HG03103 (cell line): Measurements from ENCODE around the gene DALRD3.
A peak's percentile ranks its signal among the peaks of the same experiment; 100 is the strongest.

Source experiments
- ATAC-seq: cut with Tn5 transposase; IDR thresholded peaks from one replicate; pipeline ENCODE4 v1.9.1; 2021; ENCODE audit warnings: low read depth; ENCODE audit not compliant: unreplicated experiment

The DALRD3 gene

GRCh38 chr3:49006408-49007067 lies 11.8 kb downstream of the DALRD3 start:
- no peak for ATAC-seq

- ATAC-seq, result no peak
These were observed 12.4 kb downstream of the DALRD3 start for GRCh38 chr3:49005998-49006397.

- no peak for ATAC-seq
These were observed 13.1 kb downstream of the DALRD3 start for GRCh38 chr3:49005303-49005680.

DNA sequence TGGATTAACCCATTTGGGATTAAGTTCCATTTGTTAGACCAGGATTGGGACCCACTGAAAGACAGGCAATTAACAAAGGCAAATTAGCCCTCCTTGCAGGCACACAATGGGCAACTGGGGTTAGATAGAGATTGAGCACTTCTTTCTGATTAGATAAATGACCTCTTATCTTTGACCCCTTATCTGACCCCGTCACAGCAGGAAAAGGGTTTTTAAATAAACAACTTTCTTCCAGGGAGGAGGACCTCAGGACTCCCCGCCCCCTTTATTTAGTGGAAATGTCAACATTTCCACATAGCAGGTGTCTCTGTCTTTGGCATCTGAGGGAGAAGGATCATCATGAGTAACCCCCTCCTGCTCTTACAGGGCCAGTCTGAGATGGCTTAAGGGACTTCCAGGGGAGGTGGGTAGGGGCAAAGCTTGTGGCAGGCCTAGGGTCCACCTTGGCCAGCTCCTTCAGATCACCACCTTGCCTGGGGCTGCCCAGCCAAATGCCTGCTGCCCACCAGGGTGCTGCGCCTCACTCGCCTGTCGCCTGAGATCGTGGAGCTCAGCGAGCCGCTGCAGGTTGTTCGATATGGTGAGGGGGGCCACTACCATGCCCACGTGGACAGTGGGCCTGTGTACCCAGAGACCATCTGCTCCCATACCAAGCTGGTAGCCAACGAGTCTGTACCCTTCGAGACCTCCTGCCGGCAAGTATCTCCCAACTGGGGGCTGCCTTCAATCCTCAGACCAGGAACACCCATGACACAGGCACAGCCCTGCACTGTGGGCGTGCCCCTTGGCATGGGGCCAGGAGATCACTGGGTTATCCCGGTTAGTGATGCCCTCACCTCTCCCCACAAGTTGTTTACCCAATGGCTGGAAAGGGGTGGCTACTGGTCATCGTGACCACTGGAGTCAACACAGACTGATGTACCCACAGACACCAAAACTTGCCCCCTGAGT lies 13.8 kb downstream of the DALRD3 start:
- no peak for ATAC-seq

DNA sequence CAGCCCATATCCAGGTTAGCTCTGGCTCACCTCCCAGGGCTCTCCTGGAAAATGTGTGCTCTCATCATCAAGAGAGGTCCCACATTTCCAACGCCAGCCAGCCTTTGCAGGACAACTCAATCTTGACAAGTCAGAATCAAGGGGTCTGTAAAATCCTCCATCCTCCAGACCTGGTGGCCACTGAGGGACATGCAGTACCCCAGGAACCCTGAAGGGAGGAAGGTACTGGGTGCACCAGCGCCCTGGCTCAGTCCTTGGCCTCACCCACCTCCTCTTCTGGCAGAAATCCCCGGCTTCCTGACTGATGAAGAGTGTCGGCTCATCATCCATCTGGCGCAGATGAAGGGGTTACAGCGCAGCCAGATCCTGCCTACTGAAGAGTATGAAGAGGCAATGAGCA lies 17.2 kb downstream of the DALRD3 start:
- no peak for ATAC-seq

DNA sequence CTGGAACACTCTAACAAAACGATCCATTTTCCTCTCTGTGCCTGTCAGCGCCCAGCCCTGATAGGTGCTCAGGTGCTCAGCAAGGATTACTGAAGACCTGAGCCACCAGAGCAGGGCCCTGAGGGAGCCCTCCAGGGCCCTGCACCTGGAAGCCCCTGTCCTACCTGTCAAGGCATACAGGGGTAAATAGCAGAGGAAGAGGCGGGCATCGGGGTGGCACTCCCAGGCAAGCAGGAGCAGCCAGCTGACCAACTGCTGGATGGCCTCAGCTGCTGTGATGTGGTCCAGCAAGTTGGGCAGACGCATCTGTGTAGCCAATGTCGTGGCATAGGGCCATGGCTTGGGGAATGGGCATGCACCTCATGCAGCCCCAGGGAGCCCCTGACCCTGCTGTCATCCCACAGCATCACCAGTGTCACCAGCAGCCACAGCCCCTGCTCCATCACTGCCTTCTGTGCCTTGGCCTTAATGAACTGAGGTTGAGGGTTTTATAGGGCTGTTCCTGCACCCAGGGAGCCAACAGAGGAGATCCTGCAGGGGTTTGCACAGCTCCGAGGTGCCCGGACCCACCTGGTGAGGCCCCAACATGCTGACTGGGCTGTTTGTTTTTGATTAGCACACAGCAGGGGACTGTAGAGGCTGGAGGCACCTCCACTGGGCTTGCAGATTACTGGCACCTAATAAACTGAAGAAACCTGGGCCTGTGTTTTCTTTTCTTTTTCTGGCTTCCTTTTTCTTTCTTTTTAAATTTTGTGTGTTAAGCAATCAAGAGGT lies 19.1 kb downstream of the DALRD3 start:
- no peak for ATAC-seq

DNA sequence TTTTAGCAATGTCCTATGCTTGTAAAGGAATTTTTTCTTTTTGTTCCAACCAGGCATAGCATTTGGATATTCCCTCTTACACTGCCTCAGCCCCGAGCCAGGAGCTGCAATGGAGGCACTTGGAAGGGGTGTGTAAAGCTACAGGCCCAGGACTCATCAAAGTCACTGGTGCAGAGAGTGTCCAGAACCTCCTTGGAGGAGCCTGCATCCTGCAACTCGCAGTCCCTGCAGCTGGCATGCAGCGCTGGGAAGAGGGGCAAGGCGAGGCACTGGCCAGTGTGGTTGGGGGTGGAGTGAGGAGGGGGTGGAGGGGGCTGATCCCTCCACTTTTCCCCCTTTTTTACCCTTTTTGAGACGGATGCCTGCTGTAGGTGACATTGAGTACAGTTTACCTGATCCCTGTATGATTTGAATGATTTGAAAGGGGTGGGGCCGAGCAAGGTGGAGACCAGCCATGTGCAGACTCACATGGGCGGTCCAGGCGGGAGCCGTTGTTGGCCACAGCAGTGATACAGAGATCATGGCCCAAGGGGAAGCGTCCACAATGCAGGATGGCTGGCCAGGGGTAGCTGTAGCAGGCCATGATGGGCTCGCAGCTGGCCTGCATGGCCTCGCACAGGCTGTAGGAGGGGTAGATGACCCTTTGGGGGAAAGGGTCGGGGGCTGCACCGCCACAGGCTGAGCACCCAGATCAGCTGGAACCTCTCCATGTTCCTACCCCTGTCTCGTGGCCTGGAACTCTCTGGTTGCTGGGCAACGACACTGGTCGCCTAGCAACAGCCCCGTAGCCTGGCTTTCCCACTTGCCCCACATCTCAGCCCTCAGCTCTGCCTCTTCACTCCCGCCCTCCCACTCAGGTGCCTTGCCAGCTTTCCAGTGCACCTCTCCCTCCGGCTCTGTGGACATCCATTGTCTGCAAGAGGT lies 20.4 kb downstream of the DALRD3 start:
- no peak for ATAC-seq

- ATAC-seq, result no peak
These were observed 21.2 kb downstream of the DALRD3 start for GRCh38 chr3:48997102-48997635.

- no peak for ATAC-seq
These were observed 21.7 kb downstream of the DALRD3 start for GRCh38 chr3:48996640-48997039.

DNA sequence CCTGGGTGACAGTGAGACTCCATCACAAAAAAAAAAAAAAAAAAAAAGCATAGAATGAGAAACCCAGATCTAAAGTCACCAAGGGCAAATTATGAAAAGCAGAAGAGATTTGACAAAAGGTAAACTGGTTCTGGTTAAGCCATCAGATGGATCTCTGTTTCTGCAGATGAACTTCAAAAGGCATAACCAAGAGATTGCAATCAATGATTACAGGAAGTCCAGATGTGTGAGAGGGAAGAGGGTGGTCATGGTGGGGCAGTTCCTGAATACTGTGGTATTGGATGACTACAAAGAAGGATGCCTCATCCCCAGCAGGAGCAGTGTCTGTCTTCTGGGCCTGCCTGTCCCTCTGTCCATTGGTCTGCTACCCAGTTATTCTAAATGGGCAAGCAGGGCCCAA lies 24.5 kb downstream of the DALRD3 start:
- ATAC-seq, result no peak

- no peak for ATAC-seq
These were observed 26.4 kb downstream of the DALRD3 start for GRCh38 chr3:48991851-48992545.

DNA sequence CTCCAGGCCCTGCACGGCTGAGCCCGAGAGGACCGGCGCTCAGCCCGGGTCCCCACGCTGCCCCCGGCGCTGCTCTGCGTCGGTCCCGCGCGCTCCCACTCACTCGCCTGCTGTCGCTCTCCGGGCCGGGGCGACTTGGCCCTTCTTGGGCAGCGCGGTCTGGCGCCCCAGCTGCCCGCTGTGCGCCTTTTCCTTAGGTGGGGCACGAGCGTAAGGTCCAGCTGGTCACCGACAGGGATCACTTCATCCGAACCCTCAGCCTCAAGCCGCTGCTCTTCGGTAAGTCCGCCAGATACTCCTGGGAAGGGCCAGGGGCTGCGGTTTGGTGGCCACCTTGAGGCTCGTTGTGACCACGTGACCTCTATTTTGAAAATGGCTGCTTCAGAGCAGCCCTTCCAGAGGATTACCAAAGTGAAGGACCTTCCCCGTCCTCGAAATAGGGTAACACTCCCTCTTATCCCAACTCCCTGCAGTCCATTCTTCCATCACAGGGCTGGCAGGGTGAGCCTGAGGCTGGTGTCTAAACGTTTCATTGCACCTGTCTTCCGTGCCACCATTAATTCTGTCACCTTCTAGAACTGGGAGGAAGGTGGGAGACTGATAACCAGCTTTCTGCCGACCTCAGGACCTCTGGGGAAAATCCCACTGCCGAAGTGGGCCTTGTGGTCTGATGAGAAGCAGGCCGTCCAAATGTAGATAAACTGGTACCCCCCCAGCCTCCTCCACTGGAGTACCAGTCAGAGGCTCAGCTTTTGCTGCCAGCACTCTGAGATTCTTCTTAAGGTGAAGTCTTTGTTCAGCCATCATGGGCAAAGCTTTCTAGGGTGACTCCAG lies 27.5 kb downstream of the DALRD3 start:
- peak; percentile 20 for ATAC-seq

DNA sequence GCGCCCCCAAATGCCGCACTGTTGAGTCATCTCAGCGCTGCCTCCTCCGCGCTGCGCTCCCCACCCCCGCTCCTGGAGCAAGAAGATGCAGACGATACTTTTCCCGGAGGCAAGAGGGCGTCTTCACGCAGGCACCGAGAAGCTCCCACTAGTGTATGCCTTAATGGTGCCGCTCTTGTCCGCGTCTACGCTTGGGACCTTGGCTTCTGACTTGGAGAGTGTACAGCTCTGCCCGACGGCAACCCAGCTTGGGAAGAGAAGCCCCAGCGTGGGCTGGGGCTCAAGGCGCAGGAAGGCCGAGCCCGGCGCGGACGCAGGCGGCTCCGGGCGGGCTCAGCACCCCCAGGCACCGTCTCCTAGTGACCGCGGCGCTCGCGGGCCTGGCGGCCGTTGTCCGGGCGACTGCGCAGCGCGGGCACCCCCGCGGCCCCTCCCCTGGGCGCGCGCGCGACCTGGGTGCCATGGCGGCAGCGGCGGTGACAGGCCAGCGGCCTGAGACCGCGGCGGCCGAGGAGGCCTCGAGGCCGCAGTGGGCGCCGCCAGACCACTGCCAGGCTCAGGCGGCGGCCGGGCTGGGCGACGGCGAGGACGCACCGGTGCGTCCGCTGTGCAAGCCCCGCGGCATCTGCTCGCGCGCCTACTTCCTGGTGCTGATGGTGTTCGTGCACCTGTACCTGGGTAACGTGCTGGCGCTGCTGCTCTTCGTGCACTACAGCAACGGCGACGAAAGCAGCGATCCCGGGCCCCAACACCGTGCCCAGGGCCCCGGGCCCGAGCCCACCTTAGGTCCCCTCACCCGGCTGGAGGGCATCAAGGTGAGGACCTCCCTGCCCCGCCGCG lies 28.4 kb downstream of the DALRD3 start, which contains the start of gene P4HTM:
TSS of gene P4HTM (plus strand) at position 446 of the 840 bp plus-strand sequence. CDS start at position 462, 16 bp downstream.
- ATAC-seq, result peak; percentile 48

- ATAC-seq, result no peak
These were observed 29.1 kb downstream of the DALRD3 start for GRCh38 chr3:48989126-48989795.

DNA sequence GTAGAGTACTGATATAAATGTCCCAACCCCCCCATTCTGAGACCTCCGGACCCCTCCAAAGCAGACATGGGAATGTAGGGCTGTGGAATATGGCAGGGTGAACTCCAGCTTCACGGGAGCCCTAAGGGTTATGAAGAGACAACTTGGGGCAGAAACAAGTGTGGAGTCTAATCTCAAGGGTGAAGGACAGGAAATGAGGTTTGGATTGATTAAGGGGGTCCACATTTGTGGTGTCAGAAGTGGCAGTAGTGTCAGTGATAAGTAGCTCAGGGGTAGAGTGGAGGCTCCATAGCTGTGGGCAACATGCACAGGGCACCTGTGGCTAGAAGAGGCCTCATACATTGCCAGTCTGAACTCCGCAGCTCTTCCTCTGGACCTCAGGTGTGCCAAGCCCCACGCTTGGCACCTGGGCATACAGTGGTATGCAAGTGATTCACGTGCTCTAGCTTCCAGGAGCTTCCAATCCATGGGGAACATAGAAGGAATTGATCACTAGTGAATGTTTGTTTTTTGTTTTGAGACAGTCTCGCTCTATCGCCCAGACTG lies 32.5 kb downstream of the DALRD3 start:
- no peak for ATAC-seq

DNA sequence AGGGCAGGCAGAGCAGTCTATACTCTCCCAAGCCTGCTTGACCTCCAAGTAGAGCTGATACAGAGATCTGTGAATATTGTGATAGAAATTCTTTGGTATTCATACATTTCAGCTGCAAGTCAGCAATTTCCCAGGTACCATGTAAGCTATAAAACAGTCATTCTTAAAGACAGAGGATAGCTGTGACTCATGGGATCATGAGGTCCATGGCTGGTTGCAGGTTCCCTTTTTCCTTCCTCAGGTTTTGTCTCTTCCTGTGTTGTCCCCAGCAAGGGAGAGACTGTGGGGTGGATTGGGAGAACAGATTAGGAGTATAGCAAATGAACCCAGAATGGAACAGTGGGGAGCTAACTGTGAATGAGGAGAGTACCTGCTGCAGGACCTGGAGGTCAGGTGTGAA lies 33.7 kb downstream of the DALRD3 start:
- no peak for ATAC-seq

GRCh38 chr3:48983096-48983495 lies 35.3 kb downstream of the DALRD3 start:
- ATAC-seq, result no peak
